ENCODE data around the gene COX17. TPM values are rescaled to one million over a fixed set of nuclear protein-coding genes. Genes with fewer than 3 reads are reported as not detected.
A peak's percentile ranks its signal among the peaks of the same experiment; 100 is the strongest.

COX17 gene
- total RNA-seq, 2 donors from 2014 or later = 26.4 to 29.5 TPM

DNA sequence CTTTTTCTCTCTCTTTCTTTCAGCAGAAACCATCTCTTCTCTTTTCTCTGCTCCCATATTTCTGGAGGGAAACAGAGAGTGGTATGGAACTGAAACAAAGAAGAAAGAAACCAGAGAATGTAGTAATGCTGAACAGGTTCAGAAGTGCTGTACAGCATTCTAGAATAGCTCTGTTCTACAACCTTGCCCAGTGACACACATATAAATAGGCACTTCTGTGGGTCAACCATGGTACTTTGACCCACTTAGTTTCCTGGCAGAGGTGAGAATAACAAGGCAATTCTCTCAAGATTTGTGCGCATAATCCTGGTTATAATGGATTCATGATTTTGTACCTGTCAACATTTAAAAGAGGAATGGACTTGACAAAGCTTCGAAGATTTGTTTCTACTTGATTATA is 37.9 kb upstream of the COX17 start:
- TF ChIP-seq, protein P1, sequence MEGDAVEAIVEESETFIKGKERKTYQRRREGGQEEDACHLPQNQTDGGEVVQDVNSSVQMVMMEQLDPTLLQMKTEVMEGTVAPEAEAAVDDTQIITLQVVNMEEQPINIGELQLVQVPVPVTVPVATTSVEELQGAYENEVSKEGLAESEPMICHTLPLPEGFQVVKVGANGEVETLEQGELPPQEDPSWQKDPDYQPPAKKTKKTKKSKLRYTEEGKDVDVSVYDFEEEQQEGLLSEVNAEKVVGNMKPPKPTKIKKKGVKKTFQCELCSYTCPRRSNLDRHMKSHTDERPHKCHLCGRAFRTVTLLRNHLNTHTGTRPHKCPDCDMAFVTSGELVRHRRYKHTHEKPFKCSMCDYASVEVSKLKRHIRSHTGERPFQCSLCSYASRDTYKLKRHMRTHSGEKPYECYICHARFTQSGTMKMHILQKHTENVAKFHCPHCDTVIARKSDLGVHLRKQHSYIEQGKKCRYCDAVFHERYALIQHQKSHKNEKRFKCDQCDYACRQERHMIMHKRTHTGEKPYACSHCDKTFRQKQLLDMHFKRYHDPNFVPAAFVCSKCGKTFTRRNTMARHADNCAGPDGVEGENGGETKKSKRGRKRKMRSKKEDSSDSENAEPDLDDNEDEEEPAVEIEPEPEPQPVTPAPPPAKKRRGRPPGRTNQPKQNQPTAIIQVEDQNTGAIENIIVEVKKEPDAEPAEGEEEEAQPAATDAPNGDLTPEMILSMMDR (IDR thresholded peaks at IDR 0.05) = no peak
- no peak for TF ChIP-seq POLR2AphosphoS5 (IDR thresholded peaks at IDR 0.05)
- TF ChIP-seq POLR2A (IDR thresholded peaks at IDR 0.05) = no peak
- H3K9me3 ChIP-seq = no peaks in the 10 kb centered on the region
- no peak for DNase-seq (ENCODE audit: low spot score)
- intact Hi-C loops (cut with DNase I) = no loop called here
- no peaks in the 10 kb centered on the region for H3K4me1 ChIP-seq (replicated peaks)
- 98% methylated on average over 2 of the region's 2 CpGs for WGBS
- H3K27ac ChIP-seq = no peak overlapping the region
- no peak overlapping the region for H3K4me3 ChIP-seq
- no peaks in the 10 kb centered on the region for H3K27me3 ChIP-seq (replicated peaks; ENCODE audit: insufficient read depth)
- H3K36me3 ChIP-seq = no peaks in the 10 kb centered on the region

DNA sequence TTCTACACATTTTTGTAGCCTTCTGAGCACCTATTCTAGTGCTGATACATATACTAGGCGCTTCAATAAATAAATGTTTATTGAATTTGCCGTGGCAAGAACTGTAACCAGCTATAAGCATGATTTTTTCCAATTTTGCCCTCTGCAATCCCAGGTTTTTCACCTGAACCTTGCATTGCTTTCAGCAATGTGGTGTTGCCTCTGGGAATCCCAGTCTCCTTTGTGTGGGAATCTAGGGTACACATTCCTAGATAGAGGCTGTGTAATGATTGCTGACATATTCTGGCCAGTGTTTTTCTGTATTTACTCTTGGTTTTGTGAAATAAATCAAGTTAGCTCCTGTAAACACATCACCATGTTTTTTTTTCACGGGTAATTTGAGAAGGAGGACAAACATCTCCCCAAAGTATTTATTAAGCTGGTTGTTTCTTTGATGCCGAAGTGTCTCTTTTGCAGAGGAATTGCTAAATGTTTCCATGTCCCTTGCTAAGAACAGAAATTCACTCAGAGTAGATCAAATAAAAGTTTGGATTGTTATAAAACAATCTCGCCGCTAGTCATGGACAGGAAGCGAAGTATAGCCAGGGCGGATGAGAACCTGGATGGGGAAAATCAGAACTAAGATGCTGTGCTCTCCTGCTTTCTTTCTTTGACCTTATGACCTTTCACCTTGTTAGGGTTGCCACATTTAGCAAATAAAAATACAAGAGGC is 26.8 kb upstream of the COX17 start:
- DNase-seq (ENCODE audit: low spot score) = no peak
- 17% methylated on average over 8 of the region's 8 CpGs for WGBS
- Histone ChIP-seq H3K27ac (peak overlapping the region; percentile 46 to 56), H3K4me3 (peak overlapping the region; percentile 40 to 47), H3K9me3 (no peaks in the 10 kb centered on the region), H3K4me1 (replicated peaks) (no peaks in the 10 kb centered on the region), H3K27me3 (replicated peaks; ENCODE audit: insufficient read depth) (no peaks in the 10 kb centered on the region), H3K36me3 (no peaks in the 10 kb centered on the region)
- intact Hi-C loops (cut with DNase I) = no loop called here
- no peak for TF ChIP-seq POLR2AphosphoS5 (IDR thresholded peaks at IDR 0.05)
- TF ChIP-seq, protein P1 (IDR thresholded peaks at IDR 0.05) = no peak
- no peak for TF ChIP-seq POLR2A (IDR thresholded peaks at IDR 0.05)

DNA sequence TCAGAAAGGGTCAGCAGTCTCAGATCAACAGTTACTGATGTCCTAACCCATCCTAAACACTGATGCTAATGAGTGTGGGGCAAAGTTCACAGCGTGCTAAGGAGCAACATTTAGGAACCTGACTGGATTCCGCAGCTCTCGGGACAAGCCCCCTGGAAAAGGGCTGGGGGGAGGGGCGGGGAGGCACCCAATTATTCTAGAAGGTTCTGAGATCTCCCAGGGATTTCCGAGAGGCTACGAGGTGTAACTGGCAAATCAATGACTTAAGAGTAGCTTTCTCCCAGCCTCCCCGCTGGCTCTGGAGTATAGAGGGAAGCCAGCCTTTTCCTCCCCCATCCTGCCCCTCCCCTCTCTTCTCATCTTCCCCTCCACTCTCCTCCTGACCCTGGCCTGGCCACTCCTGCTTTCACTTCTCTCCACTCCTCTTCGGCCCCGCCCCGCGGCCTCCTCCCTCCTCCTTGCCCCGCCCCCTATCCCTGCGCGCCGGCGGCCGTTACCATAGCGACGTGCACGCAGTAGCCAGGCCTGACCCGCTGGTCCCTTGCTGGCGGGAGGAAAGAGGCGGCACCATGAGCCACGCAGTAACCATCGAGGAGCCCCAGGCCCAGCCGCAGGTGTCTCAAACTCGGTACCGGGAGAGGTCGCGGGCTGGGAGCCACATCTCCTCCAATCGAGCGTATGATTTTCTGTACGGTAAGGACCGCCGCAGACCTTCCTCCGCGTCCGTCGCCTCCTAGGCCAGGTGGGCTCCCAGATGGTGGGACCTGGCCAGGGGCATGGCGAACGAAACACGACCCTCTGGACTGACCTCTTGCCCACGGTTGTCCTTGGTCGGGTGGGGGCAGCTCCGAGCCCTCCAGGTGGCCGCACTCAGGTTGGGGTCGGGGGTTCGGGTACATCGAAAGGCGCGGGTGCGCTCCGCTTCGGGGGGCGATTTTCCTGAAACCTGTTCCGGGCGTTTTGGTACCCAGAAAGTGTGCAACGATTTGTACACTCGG is 25.6 kb upstream of the COX17 start, which contains the start of gene CFAP91:
CFAP91 (plus strand) TSS at position 493 of the 998 bp plus-strand sequence; CDS start at position 570, 77 bp downstream.
- TF ChIP-seq POLR2AphosphoS5 (IDR thresholded peaks at IDR 0.05) (peak; percentile 75), POLR2A (IDR thresholded peaks at IDR 0.05) (no peak)
- intact Hi-C loops (cut with DNase I) = no loop called here
- Histone ChIP-seq H3K36me3 (no peaks in the 10 kb centered on the region), H3K27me3 (replicated peaks; ENCODE audit: insufficient read depth) (no peaks in the 10 kb centered on the region), H3K27ac (peak within 1 kb of the TSS; percentile 46 to 56), H3K4me1 (replicated peaks) (no peaks in the 10 kb centered on the region), H3K4me3 (peak within 1 kb of the TSS; percentile 40 to 47), H3K9me3 (no peaks in the 10 kb centered on the region)
- WGBS = 4% methylated on average over 59 of the region's 59 CpGs
- peak; percentile 96 for DNase-seq (ENCODE audit: low spot score)

DNA sequence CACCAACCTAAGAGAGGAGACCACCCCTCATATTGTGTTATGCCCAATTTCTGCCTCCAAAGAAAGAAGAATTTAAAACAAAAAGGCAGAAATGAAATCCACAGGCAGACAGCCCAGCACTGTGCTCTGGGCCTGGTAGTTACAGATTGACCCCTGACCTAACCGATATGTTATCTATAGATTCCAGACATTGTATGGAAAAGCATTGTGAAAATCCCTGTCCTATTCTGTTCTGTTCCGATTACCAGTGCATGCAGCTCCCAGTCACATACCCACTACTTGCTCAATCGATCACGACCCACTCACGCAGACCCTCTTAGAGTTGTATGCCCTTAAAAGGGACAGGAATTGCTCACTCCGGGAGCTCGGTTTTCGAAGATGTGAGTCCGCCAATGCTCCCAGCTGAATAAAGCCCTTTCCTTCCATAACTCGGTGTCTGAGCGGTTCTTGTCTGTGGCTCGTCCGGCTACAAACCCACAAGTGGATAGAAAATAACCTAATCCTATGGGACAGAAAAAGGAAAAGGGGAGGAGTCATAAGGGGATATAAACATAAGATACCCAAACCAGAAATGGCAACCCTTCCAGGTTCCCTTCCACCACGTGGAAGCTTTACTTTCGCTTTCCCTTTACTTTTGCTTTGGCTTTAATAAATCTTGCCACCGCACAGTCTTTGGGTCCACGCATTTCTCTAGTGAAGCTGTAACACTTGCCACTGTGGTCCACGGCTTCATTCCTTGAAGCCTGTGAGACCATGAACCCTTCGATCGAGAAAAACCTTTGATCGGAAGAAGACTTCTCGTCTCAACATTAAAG is 23.9 kb upstream of the COX17 start:
- H3K27me3 ChIP-seq (replicated peaks; ENCODE audit: insufficient read depth) = no peaks in the 10 kb centered on the region
- H3K4me1 ChIP-seq (replicated peaks) = no peaks in the 10 kb centered on the region
- H3K36me3 ChIP-seq = no peaks in the 10 kb centered on the region
- no peak overlapping the region for H3K27ac ChIP-seq
- DNase-seq (ENCODE audit: low spot score) = no peak
- intact Hi-C loops (cut with DNase I) = no loop called here
- TF ChIP-seq, protein P1 (IDR thresholded peaks at IDR 0.05) = no peak
- TF ChIP-seq POLR2A (IDR thresholded peaks at IDR 0.05) = no peak
- no peak for TF ChIP-seq POLR2AphosphoS5 (IDR thresholded peaks at IDR 0.05)
- no peaks in the 10 kb centered on the region for H3K9me3 ChIP-seq
- WGBS = 91% methylated on average over 22 of the region's 22 CpGs
- H3K4me3 ChIP-seq = no peak overlapping the region
